MV-4-11 (cell line): ENCODE results near the gene DENND4B.
"Not testable (repeated sequence)": the region's sequence is repeated elsewhere in the genome, so short reads cannot be mapped to it uniquely, and the experiment has no call there.

Experiments
- DNase-seq: peaks from one replicate; lab custom pipeline; 2025; lab: John Stamatoyannopoulos, UW

The DENND4B gene, protein sequence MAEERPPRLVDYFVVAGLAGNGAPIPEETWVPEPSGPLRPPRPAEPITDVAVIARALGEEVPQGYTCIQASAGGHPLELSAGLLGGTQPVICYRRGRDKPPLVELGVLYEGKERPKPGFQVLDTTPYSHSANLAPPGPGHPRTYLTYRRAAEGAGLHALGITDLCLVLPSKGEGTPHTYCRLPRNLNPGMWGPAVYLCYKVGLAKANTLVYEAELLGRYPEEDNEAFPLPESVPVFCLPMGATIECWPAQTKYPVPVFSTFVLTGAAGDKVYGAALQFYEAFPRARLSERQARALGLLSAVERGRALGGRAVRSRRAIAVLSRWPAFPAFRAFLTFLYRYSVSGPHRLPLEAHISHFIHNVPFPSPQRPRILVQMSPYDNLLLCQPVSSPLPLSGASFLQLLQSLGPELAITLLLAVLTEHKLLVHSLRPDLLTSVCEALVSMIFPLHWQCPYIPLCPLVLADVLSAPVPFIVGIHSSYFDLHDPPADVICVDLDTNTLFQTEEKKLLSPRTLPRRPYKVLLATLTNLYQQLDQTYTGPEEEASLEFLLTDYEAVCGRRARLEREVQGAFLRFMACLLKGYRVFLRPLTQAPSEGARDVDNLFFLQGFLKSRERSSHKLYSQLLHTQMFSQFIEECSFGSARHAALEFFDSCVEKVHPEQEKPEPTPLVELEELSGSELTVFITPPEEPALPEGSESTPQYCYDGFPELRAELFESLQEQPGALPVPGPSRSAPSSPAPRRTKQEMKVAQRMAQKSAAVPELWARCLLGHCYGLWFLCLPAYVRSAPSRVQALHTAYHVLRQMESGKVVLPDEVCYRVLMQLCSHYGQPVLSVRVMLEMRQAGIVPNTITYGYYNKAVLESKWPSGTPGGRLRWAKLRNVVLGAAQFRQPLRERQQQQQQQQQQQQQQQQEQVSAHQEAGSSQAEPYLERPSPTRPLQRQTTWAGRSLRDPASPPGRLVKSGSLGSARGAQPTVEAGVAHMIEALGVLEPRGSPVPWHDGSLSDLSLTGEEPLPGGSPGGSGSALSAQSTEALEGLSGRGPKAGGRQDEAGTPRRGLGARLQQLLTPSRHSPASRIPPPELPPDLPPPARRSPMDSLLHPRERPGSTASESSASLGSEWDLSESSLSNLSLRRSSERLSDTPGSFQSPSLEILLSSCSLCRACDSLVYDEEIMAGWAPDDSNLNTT (N-terminal part only)

DNA sequence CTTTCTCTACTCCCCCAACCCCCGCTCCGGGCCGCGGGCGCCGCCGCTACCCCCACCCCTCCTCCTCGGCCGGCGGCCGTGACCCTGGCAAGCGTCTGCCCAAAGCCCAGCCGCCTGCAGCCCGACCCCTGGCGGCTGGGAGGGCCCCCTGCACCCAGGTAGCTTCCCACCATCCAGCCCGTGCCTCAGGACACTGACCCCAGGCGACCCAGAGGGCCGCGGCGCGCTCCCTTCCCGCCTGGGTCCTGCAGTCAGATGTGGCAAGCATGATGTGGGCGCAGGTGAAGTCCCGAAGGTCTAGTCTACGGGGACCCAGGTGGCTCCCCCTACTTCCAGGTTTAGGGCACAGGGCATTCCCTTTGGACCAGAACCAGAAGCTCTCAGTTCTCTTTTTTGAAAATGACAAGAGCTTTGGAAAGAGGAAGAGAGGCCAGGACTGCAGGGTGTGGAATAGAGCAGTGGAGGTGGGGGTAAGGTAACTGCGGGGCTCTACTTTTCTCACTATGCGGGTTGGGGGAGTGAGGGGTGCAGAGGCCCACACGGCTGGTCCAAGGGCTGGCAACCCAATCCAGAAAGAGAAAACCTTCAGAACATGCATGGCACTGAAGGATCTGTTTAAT is at the start of gene DENND4B:
Gene DENND4B, minus strand, starts transcription at position 97 of the 620 bp plus-strand sequence. CDS start 2,344 bp downstream, outside the sequence.
- peak; percentile 82 for DNase-seq

DNA sequence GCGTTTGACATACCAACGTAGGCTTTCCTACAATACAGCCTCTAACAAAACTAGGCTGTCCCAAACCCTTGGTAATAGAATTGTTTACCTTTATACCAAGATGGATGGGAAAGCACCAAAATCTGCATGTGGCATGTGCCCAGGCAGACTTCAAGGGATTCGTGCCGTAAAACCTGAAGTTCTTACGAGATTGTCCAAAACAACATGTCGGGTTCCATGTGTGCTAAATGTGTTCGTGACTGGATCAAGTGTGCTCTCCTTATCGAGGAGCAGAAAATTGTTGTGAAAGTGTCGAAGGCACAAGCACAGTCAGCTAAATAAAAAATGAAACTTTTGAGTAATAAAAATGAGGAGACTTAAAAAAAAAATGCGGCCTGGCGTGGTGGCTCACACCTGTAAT is 49.1 kb upstream of the DENND4B start:
- no peak for DNase-seq

DNA sequence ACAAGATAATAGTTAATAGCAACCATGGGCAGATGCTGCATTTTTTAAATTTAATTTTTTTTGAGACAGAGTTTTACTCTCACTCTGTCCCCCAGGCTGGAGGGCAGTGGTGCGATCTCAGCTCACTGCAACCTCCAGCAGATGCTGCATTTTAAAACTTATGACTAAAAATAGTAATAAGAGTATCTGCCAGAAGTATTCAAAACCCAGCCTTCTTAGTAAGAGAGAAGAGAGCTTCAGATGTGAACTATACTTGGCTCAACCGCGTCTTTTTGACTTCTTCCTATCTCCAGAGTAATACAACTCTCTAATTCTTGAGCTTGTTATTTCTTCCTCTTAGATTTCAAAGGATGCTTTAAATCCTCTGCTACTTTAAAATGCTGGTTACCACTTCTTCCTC is 48.7 kb upstream of the DENND4B start:
- DNase-seq = no peak

DNA sequence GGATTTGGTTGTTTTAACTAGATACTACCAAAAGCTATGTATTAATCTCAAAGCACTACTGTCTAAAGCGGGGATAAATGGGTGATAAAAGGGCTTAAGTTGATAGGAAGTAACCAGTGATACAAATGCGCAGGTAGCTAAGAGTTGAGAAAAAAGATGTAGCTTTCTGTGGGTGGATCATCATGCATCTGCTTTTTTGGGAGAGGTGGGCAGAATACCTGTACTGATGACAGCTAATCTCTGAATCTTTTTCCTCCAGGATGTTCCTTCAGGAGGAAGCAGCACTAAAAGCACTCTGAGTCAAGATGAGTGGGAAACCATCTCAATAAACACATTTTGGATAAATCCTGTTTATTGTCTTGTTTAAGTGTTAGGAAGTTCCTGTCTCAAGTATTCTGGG is 45.3 kb upstream of the DENND4B start:
- no peak for DNase-seq

DNA sequence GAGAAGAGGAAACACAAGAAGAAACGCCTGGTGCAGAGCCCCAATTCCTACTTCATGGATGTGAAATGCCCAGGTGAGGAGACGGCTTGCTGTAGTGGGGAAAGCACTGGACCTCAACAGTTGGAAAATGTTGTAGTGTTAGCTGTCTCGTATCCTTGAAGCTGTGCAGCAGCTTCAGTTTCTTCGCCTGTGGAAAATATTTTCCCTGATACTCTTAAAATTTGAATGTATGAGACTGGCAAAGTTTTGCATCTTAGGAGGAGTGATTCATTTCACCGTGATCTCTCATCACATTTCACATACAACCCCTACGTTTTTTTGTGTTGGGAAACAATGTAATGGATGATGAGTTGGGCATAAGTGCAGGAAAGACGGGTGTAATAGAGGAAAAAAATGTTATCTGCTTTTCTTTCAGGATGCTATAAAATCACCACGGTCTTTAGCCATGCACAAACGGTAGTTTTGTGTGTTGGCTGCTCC is 44.7 kb upstream of the DENND4B start:
- DNase-seq = no peak

DNA sequence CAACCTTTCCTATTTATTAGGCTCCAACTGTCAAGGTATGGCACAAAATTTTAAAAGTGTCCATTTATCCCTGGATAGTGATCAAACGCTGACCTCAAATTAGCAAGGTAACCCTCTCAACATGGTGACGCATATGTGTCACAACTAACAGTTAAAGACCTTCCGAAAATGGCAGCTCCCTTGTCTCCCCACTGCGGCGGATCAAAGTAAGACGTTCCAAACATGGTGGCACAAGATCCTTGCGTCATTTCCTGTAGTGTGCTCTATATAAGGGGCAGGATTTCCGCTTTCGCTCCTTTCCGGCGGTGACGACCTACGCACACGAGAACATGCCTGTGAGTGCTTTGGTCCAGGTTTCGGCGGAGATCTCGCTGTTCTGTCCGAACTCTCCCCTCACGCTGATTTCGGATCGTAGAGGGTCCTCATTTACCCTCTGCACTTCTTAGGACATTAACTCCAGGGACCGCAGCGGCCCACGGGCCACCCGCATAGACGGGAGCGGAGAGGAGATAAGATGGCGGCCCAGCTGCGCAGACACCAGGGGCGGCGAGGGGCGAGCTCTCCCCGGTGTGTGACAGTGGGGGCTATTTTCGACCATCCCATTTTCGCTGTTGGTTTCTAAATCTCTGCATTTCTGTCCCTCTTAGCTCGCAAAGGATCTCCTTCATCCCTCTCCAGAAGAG is 44.1 kb upstream of the DENND4B start, which contains the start of gene RPS27:
Gene RPS27, plus strand, starts transcription at position 295 of the 683 bp plus-strand sequence. Its CDS starts 35 bp downstream, at position 330.
- DNase-seq = peak; percentile 98

DNA sequence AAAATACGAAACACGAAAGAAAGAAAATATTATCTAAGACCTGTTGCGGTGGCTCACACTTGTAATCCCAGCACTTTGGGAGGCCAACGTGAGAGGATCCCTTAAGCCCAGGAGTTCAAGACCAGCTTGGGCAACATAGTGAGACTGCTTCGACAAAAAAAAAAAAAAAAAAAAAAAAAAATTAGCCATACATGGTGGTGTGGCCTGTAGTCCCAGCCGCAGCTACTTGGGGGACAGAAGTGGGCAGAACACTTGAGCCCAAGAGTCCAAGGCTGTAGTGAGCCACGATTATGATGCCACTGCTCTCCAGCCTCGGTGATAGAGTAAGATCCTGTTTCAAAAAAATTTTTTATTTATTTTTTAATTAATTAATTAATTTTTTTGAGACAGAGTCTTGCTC is 41.1 kb upstream of the DENND4B start:
- no peak for DNase-seq

DNA sequence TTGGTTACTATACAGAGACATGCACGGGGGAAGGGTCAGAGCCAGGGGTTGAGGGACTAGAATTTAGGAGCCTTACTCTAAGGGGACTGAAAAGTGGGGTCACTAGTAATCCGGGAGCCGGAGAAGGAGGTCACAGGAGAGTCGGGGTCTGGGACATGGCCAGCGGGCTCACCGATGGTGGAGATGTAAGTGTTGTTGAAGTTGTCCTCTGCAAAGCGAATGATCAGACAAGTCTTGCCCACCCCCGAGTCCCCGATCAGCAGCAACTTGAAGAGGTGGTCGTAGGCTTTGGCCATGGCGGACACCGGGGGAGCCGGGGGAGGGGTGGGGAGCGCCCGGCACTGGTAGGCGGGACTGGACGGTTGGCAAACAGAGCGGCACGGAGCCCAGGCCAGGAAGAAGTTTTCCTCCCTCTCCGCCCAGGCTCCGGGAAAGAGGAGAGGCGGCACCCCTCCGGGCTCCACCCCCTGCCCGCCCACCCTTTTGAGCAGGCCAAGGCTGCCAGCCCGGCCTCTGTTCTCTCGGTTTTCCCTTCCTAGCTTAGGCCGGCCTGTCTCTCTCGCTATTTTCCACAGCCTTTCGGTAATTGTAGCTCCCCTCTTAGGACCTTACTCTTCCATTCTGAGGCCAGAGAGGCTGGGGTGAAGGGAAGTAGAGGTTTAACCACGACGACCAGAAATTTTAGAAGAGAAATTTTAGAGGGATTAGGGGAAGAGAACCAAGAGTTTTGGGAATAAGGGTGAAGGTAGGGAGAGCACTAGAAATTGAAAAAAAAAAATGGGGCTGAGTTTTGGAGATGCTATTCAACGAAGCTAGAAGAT is 39.6 kb upstream of the DENND4B start, which contains the start of gene RAB13:
Gene RAB13, minus strand, starts transcription at position 399 of the 821 bp plus-strand sequence. Its CDS starts 103 bp downstream, at position 296.
- DNase-seq = no peak

DNA sequence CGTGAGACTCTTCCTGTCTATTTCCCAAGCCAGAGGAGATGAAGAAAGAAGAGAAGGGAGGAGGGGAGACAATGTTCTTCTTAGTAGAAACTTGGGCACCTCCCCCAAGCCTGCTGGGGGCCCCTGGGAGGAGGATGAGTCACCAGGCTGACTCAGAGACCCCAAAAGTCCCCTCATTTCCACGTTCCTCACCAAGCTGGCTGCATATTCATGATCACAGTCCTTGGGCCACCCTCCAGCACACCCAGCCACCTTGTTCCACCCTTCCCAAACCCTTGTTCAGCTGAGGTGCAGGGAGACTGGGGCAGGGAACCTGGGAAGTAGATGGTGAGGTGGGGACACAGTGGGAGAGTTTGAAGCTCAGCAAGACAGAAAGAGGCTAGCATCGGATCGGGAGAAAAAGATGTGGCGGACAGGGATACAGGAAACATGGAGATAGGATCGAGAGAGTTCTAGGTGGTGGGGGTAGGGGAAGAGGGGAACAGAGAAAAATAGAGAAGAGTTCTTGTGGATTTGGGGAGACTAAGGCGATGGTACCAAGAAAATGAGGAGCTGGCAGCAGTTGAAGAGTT is 38.9 kb upstream of the DENND4B start:
- DNase-seq = peak; percentile 56

DNA sequence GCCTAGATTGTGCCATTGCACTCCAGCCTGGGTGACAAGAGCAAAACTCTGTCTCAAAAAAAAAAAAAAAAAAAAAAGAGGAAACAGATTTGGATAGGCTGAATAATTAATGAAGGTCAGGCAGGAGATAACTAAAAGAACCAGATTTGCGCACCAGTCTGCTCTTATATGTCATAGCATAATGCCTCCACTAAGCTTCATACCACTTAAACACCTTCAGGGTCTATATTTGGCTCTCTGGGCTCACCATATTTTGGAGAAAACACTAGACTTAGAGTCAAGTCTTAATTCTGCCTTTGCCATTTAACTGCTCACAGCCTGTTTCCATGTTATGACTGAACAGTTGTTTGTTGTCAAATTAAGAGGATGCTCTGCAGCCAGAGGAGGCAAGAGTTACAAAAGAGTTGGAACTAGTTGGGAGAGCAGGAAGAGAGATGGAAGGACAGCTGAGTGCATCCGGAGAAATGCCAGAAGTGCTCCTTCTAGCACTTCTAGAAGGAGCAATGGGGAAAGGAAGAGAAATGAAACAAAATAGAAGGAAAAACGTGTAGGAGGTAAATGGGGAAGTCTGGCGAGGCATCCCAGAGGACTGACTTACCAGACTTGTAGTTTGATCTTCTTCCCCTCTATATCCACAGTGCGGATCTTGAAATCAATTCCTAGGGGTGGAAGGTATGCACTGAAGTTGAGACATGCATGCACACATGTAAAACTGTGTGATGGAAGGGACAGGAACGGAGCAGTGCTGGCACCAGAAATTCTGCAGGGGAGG is 37.8 kb upstream of the DENND4B start:
- no peak for DNase-seq

DNA sequence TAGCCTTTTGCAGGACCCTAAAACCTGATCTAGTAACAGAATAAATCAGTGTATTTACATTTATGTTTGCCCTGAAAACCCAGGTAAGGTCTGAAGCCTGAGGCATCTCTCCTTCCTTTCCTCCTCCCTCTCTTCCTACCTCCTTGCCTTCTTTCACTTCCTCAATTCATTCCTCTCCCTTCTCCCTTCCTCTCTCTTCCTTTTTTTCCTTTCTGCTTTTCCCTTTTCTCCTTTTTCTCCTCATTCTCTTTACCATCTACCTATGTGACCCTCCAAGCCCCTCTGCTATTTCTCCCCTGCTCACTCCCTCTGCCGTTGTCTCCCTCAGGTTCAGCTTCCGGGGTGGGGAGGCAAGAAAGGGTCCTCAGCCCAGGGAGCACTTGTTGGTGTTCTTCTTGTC is 35.2 kb upstream of the DENND4B start:
- not testable (repeated sequence) for DNase-seq

DNA sequence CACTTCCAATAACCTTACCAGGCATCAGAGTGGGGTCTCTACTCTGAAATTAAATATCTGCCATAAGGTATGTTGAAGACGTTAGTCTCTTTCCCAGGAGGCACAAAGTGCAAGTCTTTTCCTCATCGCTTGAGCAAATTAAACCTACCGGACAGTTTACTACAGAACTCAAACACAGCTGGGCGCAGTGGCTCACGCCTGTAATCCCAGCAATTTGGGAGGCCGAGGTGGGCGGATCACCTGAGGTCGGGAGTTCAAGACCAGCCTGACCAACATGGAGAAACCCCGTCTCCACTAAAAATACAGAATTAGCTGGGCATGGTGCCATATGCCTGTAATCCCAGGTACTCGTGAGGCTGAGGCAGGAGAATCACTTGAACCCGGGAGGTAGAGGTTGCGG is 32.6 kb upstream of the DENND4B start:
- not testable (repeated sequence) for DNase-seq

DNA sequence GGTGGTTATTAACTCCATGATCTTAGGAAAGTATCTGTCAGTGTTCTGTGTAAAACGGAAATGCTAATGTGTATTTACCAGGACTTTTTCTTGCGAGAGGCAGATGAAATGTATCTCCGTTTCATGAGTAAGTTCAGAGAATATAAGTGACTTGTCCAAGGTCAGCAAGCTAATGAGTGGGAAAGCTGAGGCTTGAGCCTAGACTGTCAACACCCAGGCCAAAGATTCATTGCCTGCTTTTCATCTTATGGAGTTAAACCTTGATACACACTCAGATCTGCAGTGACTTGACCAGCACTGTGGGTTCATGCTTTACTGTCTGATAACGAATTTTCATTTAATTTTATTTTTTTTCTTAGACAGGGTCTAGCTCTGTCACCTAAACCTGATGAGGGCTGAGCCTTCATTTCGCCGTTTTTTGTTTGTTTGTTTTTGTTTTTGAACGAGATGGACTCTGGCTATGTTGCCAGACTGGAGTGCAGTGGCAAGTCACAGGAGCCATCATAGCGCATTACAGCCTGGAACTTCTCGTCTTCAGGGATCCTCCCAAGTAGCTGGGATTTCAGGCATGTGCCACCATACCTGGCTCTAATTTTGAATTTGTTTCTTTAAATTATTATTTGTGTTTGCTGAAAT is 31.9 kb upstream of the DENND4B start:
- no peak for DNase-seq

DNA sequence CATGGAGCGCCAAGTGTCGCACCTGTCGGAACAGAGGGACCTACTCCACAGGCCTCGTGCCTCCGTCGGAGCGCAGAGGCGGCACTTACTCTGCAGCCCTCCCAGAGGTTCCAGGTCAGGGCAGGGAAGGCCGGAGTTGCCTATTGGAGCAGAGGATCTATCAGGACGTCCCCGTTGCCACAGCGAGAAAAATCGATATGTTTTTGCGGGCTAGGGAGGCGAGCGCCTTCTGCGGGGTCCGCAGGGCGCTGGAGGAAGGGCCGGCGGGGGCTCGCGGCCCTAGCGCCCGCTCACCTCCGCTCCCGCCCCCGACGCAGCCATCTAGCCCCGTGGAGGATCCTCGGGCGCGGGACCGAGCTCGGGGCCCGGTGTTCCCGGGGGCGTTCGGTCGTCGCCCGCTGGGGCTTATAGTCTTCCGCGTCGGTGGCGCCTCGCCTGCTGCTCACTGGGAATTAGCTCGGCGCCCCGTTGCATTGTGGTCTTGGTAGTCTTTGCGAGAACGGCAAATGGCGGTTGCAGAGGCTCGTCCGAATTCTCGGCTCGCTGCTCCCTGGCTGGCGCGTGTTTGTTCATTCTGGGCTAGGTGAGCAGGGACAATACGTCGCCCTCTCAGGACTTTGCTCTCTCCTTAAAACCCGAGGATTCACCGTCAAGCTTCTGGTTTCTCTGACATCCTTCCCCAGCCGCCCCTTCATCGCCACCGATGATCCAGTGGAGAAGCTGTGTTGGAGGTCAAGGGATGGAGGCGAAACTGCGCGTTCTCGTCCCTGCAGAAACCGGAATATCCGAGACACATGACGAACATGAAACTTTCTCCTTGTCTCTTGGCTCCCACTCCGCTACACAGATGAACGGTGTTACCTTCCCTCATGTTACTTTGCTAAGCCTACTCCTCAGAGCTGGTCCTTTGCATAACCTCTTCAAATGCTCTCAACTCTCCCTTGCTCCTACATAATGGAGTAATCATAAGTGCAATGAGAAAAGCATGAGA is 31.0 kb upstream of the DENND4B start, which contains the start of gene JTB:
Gene JTB, minus strand, starts transcription at position 425 of the 991 bp plus-strand sequence. Its CDS starts 422 bp downstream, at position 3.
- DNase-seq = peak; percentile 71

DNA sequence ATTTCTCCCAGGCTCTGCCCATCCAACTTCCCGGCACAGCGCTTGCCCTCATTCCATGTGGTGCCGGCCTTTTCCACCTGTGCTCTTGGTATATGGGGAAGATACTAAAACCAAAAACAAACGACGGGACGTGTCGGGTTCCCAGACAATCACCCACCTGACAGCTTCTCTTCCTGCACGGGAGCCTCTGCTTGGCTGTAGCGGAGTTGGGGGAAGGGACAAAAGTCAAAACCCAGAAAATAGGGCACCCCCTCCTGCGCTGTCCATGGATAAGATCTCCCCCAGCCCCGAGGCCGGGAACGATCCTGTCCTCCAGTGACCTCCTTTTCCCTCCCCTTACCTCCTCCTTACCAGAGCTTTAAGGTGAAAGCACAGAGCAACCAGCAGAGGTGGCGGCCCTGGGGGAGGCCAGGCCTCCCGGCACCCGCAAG is 30.3 kb upstream of the DENND4B start:
- DNase-seq = no peak

DNA sequence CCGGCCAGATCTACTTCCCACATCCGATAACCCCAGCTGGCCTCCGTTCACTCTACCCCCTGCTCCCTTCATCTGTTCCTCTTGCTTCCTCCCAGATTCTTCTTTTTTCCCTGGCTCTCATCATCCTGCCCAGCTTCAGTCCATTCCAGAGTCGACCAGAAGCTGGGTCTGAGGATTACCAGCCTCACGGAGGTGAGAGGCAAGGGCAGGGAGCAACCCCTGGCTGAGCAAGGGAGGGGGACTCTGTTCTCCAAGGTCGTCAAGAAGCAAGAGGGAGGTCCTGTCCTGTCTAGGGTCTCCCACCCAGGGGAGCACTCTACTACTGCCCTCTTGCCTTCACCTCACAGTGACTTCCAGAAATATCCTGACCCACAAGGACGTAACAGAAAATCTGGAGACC is 27.0 kb upstream of the DENND4B start:
- DNase-seq = no peak

DNA sequence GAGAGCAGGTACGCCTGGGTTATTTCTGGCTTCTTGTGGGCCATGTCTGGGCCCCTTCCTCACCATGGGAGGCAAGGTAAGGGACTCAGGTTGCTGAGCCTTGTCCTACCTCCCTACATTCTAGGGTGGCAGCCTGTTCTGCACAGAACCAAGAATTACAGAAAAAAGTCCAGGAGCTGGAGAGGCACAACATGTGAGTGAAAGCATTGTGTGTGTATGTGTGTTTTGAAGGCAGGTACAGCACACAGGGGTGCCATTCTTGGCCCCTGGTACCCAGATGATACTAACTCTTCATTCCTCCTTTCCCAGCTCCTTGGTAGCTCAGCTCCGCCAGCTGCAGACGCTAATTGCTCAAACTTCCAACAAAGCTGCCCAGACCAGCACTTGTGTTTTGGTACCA is 26.6 kb upstream of the DENND4B start:
- no peak for DNase-seq
